Measurements from ENCODE around the gene WIPF2.

WIPF2 gene

GRCh38 chr17:40178660-40179059 lies 40.4 kb upstream of the WIPF2 start:
- Histone ChIP-seq H3K4me3 (ENCODE audit: low read depth, low read length) (no peak overlapping the region), H3K9me3 (no peaks in the 10 kb centered on the region), H3K36me3 (peaks cover 10% of the 10 kb centered on the region), H3K4me1 (peaks cover 4% of the 10 kb centered on the region; the same call in 1 of the 2 replicates), H3K27me3 (no peaks in the 10 kb centered on the region)
- no peak for DNase-seq
- TF ChIP-seq CTCF (IDR thresholded peaks at IDR 0.05; ENCODE audit: low read depth, low read length) = no peak

- no peak for TF ChIP-seq CTCF (IDR thresholded peaks at IDR 0.05; ENCODE audit: low read depth, low read length)
- H3K9me3 ChIP-seq = no peaks in the 10 kb centered on the region
- no peak overlapping the region for H3K4me3 ChIP-seq (ENCODE audit: low read depth, low read length)
- H3K4me1 ChIP-seq = peaks cover 4% of the 10 kb centered on the region; the same call in 1 of the 2 replicates
- no peaks in the 10 kb centered on the region for H3K27me3 ChIP-seq
- peaks cover 10% of the 10 kb centered on the region for H3K36me3 ChIP-seq
- no peak for DNase-seq
These were observed 39.0 kb upstream of the WIPF2 start for GRCh38 chr17:40179923-40180659.

DNA sequence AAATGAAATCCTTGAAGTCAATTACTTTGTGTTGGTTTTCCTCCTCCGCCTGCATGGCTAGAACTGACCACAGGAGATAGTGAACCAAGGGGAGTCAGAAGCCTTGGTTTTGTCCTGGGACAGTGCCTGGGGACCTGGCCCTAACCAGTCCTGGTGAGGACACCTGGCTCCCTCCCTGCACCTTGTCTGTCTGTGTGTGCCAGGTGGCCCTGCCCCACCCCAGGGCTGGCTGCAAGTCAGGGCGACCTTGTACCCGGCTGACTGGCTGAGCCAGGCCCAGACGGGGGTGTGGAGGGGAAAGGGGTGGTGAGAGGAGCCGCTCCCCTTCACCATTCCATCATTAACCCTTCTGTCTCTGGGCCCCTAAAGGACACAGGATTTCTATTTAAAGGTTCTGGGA lies 38.4 kb upstream of the WIPF2 start:
- peaks cover 4% of the 10 kb centered on the region; the same call in 1 of the 2 replicates for H3K4me1 ChIP-seq
- no peaks in the 10 kb centered on the region for H3K9me3 ChIP-seq
- no peak overlapping the region for H3K4me3 ChIP-seq (ENCODE audit: low read depth, low read length)
- TF ChIP-seq CTCF (IDR thresholded peaks at IDR 0.05; ENCODE audit: low read depth, low read length) = no peak
- no peak for DNase-seq
- H3K27me3 ChIP-seq = no peaks in the 10 kb centered on the region
- peaks cover 10% of the 10 kb centered on the region for H3K36me3 ChIP-seq

- TF ChIP-seq CTCF (IDR thresholded peaks at IDR 0.05; ENCODE audit: low read depth, low read length) = no peak
- H3K4me3 ChIP-seq (ENCODE audit: low read depth, low read length) = no peak overlapping the region
- H3K4me1 ChIP-seq = peaks cover 4% of the 10 kb centered on the region; the same call in 1 of the 2 replicates
- H3K27me3 ChIP-seq = no peaks in the 10 kb centered on the region
- peaks cover 8% of the 10 kb centered on the region for H3K36me3 ChIP-seq
- no peaks in the 10 kb centered on the region for H3K9me3 ChIP-seq
- DNase-seq = peak; percentile 39
These were observed 37.9 kb upstream of the WIPF2 start for GRCh38 chr17:40181205-40181604.

GRCh38 chr17:40182606-40183005 lies 36.5 kb upstream of the WIPF2 start:
- no peaks in the 10 kb centered on the region for H3K36me3 ChIP-seq
- H3K4me1 ChIP-seq = peaks cover 4% of the 10 kb centered on the region; the same call in 1 of the 2 replicates
- TF ChIP-seq CTCF (IDR thresholded peaks at IDR 0.05; ENCODE audit: low read depth, low read length) = no peak
- H3K27me3 ChIP-seq = no peaks in the 10 kb centered on the region
- no peaks in the 10 kb centered on the region for H3K9me3 ChIP-seq
- no peak for DNase-seq
- H3K4me3 ChIP-seq (ENCODE audit: low read depth, low read length) = no peak overlapping the region

- Histone ChIP-seq H3K36me3 (no peaks in the 10 kb centered on the region), H3K4me3 (ENCODE audit: low read depth, low read length) (no peak overlapping the region), H3K27me3 (no peaks in the 10 kb centered on the region), H3K9me3 (no peaks in the 10 kb centered on the region), H3K4me1 (peaks cover 3% of the 10 kb centered on the region)
- no peak for DNase-seq
- no peak for TF ChIP-seq CTCF (IDR thresholded peaks at IDR 0.05; ENCODE audit: low read depth, low read length)
These were observed 31.9 kb upstream of the WIPF2 start for GRCh38 chr17:40187238-40187637.
